DLD1 (cell line): ENCODE data around the gene NEUROD2.

Experiments used
- in situ Hi-C: cut with HindIII; loops from 2 replicates; pipeline ENCODE4 v1.10.0; 2017; ENCODE audit warnings: low sequenced_read_pairs

NEUROD2 gene

DNA sequence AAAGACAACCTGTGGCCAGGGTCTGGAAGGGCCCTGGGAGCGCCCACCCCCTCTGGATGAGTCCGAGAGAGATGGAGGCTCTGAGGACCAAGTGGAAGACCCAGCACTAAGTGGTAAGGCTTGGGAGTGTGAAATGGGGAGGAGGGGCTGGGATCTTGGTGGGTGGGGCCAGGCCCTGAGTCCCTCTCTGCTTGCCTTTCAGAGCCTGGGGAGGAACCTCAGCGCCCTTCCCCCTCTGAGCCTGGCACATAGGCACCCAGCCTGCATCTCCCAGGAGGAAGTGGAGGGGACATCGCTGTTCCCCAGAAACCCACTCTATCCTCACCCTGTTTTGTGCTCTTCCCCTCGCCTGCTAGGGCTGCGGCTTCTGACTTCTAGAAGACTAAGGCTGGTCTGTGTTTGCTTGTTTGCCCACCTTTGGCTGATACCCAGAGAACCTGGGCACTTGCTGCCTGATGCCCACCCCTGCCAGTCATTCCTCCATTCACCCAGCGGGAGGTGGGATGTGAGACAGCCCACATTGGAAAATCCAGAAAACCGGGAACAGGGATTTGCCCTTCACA, 28.0 kb upstream of the NEUROD2 start:
- in situ Hi-C loops = no loop called here

DNA sequence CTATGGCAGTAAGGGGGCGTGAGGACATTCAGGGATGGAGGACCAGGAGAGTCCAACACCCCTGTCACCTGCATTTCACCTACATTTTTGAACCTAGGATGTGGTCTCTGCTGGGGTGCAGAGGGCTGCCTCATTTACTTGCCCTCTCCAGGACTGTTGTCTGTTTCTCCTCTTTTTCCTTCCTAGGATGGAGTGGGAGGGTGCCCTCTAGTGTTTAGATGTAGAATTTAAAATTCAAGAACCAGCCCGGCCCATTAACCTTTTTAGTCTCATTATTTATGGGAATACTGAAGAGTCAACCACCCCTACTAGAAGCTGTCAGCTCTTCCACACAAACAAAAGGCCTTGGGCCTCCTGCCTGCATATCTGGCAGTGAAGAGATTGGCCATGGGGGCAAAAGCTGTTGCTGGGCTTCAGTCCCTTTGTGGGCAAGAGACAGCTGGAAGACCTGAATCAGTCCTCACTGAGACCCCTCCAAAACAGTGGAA, 26.7 kb upstream of the NEUROD2 start:
- in situ Hi-C loops = no loop called here

DNA sequence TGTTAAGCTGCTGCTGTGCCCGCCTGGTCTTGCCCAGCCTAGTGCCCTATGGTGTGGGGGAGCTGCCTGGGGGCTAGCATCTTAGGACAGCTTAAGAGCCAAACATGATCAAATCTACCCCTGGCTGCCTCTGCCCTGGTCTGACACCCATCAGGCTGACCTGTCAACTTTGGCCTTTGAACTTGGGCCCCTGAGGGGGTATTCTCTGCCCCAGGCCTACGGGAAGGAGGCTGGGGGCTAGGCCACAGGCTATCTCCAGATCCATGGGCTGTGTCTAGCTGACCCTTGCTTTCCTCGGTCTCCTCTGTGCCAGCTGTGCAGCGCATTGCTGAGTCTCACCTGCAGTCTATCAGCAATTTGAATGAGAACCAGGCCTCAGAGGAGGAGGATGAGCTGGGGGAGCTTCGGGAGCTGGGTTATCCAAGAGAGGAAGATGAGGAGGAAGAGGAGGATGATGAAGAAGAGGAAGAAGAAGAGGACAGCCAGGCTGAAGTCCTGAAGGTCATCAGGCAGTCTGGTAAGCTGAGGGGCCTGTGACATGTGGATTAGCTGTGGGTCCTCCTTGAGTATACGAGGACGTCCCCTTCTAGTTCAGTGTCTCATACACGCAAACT, 26.0 kb upstream of the NEUROD2 start:
- in situ Hi-C loops = no loop called here

DNA sequence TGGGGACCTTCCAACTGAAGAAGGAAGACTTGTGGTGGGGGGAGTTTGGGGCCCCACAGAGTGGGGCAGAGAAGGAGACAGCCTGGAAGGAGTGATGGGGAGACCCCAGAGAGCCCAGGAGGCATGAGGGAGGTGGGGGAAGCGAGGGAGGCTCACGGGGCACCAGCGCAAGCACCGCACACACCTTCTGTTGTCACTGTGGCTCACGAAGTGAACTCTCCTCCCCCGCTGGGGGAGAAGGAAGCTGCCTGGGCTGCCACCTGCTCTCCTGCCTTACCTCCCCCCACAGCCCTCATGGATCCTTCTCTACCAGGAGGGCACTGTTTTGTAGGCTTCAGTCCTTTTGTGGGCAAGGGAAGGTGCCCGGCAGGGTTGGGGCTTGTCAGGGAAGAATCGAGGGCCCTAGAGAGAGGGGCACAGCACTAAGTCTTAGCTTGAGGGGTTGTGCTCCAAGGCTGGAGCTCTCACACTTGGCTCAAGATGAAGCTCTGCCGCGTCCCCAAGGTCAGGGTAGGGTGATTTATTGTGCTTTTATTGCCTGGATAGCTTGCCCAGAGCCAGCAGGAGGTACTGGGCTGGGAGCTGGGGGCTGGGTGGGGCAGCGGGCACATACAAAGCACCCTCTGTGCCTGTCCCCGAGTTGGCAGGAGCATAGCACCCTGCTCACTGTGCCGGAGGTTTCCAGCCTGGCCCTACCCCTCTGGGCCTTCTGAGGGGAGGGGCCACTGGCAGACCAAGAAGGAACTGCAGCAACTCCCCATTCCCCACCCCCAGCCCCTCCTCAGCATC, 24.6 kb upstream of the NEUROD2 start:
- in situ Hi-C loops = no loop called here

DNA sequence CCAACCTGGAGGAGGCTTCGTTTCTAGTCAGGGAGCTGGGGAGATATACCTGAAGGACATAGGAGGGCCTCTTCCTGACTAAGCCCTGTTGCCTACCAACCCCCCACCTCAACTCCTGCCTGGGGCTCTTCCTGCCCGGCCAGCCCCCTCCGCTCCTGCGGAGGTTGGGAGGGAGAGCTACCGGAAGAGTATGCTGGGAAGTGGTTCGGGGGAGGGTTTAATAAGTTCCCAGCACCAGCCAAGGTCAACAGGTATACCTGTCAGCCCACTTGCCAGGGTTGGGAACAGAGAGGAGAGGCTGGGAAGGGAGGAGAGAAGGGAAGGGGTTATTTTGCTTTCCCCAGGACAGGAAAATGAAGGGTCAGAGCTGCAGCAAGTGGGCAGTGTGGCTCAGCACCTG, 23.7 kb upstream of the NEUROD2 start:
- in situ Hi-C loops = no loop called here

DNA sequence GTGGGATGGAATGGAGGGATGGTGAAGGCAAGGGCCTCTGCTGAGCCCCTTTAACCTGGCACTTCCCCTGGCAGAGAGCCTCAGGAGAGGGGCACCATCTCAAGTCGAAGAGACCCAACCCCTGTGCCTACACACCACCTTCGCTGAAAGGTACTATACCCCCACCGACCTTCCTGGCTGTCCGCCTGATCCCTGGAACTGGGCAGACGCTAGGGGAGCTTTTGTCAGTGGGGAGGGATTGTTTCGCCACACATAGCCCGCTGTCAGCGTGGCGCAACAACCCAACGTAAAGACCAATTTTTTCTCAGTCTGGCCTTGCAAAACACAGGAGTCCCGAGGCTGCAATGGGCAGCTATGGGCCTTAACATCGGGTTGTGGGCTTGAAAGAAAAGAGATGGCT, 22.2 kb upstream of the NEUROD2 start:
- in situ Hi-C loops = no loop called here

DNA sequence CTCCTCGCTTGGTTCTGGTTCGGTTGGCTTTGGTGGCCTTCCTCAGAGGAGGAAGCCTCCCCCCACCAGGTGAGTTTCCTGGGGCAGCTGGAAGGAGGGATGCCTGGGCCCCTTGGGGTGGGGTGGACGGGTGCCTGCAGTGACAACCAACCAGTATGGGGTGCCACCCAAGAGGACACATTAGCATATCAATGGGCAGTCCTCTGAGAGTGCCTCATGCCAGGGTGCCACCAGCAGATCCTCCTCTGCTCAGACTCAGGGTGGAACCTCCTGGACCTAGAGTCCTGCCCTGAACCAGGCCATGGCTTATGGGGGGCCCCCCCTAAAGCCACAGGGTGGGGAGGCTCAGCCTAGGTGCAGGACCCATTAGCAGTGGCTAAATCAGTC, 21.8 kb upstream of the NEUROD2 start:
- in situ Hi-C loops = no loop called here

DNA sequence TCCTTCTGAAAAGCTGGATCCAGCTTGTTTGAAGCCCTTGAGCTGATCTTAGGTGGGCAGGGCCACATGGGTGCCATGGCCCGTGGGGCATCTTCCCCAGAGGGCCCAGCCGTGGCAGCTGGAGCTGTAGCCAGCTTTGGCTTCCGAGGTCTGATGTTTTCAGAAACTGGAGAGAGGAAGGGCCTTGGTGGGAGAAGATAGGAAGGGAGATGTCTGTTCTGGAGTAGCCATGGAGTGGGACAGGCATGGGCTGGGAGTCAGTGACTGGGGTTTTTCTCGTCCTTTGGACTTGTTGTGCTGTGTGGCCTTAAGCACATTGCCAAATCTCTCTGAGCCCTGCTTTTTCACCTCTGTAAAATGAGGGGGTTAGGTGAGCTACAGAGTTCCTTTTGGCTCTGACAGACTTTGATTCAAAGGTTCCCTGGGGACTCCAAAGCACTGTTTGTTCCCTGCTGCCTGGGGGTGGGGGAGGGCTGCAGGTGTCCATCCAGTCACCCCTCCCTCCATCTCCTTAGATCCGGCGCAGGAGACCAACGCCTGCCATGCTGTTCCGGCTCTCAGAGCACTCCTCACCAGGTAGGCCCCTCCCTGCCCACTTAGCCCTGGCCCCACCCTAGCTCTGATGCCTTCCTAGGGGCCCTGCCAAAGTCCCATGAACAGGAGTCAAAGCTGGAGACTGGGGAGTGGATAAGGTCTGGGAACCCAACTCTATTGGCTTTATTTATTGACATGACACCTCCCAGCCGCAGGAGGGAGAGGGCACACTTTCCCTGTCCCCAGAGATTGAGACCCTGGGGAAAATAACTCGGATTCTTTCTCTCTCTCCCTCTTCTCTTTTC, 21.2 kb upstream of the NEUROD2 start:
- in situ Hi-C loops = no loop called here

DNA sequence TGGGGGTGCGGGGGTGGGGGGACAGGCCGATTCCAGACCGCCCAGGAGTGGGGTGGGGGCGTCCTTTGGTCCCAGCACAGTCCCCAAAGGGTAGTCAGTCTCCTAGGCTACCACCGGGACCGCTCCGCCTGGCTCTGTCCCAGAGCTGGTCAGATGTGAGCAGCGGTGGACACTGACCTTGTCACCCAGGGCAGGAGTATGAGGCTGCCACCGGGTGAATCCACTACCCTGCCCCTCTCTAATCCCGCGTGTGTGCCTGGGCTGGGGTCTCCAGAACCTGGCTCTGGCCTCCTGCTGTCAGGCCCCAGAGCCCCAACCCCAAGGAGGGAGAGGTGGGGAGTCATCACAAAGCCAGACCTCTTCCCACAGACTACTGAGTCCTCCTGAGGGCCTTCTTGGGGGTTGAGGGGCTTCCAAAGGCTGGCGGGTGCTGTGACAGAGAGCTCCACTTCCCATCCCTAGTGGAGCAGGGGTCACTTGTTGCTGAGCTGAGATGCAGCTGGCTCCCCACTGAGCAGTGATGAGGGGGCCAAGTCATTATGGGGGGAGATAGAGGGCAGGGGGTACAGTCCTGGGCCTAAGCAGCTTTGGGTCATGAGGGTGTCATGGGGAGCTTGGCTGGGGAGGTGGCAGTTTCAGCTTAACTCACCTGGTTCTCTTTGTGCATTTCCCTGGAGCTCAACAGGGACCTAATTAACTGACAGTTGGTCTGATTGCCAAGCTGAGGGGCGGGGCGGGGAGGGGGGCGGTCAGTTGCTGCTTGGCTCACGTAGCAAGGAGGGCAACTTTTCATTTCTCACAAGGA, 20.2 kb upstream of the NEUROD2 start:
- in situ Hi-C loops = no loop called here

DNA sequence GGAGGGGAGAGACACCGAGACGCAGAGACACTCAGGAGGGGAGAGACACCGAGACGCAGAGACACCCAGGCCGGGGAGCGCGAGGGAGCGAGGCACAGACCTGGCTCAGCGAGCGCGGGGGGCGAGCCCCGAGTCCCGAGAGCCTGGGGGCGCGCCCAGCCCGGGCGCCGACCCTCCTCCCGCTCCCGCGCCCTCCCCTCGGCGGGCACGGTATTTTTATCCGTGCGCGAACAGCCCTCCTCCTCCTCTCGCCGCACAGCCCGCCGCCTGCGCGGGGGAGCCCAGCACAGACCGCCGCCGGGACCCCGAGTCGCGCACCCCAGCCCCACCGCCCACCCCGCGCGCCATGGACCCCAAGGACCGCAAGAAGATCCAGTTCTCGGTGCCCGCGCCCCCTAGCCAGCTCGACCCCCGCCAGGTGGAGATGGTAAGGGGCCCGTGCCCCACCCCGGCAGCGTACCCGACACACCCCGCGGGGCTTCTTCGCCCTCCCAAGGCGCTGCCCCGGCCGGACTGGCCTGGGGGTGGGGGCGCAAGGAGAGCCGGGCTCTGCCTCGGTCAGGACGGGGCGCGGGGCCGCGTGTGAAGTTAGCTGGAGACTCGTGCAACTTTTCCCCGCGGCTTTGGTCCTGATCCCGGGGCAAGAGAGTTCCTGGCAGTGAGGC, 19.5 kb upstream of the NEUROD2 start:
- in situ Hi-C loops = no loop called here

DNA sequence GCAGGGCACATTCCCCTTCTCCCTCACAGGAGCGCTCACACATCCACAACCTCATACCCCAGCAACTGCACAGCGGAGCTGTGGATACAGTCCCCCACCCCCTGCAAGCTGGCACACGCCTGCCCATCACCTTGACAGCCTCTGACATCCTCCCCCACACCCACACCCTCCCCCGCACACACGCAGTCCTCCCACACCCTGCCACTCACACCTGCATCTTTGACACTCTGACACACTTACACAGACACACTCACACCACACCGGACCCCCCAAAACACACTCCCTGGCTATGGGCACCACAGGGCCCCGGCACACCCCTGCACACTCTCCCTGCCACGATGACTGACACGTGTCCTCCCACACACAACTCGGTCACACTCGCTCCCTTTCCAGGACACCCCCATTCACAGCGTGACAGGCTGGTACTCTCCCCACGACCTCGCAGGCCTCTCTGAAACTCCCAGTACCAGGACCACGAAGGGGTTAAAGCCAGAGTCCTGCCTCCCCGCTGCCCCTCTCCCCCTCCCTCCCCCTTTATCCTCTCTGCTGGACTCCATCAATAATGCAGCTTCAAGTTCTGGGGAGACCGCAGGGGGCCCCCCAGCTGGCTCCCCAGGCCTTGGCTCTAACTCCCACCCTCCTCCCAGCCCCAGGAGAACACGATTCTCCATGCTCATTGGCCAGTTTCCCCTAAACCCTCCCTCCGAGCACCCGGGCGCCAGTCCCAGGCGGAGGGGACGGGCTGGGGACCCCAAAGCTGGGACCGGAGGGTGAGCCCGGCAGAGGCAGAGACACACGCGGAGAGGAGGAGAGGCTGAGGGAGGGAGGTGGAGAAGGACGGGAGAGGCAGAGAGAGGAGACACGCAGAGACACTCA, 18.7 kb upstream of the NEUROD2 start, which contains the start of gene PPP1R1B:
TSS of gene PPP1R1B (plus strand) at position 782 of the 876 bp plus-strand sequence. CDS start 441 bp downstream, outside the sequence.
- in situ Hi-C loops = no loop called here

DNA sequence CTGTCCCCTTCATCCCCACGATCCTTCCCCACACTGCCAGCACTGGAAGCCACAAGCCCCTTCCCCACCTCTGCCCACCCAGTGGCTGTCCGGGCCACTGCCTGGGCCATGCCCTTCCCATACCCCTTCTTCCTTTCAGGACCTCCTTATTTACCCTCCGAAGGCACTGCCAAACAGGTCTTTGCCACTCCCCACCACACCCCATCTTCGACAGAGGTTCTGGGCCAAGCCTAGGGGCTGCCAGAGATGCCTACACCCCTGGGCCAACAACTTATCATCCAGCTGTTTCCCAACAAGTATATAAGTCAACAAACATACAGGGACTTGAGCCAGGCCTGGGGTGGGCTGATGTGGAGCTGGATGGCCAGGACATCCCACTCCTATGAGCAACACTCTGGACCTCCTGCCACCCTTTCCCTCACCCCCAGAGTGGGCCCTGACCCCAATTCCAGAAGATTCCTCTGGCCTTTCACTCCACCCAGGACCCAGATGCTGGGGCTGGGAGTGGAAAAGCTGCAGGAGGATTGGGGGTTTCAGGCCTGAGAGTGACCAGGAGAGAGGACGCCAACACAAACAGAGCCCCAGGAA, 17.6 kb upstream of the NEUROD2 start:
- in situ Hi-C loops = no loop called here

DNA sequence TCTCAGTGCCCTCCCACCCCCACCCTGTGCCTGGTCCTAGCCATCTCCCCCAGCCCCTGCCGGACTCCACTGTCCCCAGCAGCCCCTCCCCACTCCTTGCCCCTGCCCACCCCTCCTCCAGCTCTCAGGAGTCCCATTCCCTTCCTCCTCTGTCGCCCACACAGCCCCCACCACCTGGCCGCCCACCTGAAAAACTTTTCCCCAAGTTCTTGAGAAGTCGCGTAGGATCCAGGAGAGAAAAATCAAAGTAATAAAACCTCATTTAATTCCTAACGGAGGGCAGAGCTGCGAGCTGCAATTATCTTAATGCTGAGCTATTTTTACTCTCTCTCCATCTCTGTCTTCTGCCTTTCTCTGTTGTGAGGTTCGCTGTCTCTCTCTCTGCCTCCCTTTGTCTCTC, 16.6 kb upstream of the NEUROD2 start:
- in situ Hi-C loops = no loop called here

DNA sequence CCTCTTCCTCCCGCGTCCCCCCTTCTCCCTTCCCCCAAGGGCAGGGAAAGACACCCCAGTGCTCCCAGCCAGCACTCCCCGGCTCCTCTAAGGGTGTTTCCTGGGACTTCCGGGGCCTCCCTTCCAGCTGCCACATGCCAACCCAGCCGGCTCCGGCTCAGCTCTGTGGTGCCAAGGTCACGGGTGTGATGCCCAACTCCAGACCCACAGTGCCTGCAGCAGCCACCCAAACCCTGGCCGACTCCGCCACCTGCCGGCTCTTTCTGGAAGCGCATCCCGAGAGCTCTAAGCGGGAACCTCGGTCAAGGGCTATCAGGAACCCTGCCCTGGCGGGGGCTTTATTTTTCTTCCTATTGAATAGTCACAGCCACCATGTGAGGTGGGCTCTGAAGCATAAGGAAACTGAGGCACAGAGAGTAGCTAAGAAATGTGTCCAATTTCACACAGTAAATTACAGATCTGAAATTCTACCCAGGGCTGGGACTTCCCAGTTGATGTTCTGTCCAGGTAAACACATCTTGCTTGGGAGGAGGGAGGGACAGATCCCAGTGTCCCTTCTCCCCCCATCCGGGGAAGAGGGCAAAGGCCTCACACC, 15.7 kb upstream of the NEUROD2 start:
- in situ Hi-C loops = no loop called here

DNA sequence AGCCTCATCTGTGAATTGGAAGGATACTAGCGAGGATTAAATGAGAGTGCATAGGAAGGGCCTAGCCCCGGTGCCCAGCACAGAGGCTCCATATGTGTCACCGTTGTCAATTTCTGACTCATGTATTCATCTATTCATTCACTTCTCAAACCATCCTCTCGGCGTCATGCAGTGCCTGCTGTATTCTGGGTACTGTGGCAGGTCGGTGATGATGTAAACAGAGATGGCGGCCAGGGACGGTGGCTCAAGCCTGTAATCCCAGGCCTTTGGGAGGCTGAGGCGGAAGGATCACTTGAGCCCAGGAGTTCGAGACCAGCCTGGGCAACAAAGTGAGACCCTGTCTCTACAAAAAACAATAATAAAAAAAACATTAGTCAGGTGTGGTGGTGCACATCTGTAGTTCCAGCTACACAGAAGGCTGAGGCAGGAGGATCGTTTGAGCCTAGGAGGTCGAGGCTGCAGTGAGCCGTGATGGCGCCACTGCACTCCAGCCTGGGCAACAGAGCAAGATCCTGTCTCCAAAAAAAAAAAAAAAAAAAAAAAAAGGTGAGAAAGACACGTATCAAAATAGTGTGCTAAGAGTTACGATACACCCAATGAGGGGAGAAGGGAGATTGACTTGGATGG, 14.8 kb upstream of the NEUROD2 start:
- in situ Hi-C loops = no loop called here

DNA sequence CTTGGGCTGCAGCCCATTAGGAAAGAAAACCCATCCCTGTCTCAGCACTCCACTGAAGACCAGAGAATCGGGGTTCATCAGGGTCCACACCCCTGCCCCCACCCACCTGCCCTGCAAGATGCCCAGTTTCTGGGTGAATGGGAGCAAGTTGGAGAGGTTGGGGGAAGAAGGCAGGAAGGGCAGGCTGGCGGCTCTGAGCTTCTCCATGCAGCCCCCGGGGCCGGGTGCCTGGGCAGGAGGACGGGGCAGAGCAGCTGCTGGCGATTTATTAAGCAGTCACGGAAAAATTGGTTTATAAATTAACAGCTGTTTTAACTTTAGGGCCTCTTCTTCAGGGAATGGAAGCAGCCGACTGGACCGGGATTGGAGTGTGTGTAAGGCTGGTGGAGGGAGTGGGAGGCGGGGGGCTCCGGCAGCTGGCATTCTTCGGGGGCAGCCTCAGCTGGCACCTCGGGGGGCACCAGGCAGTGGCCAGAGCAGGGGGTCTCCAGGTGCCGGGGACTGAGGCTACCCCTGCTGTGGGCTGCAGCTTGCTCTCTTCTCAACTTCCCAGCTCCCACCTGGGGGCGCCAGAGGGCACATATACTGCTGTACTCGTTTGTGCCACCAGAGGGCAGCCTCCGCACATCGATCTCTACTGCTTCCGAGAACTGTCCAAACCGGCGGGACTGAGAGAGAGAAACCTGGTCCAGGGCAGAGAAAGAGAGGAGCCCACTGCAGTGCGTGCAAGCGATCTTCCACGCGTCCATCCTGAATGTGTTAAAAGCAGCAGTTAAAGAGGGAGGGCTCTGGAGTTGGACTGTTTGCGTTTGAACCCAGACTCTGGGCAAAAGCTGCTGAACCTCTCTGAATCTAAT, 14.0 kb upstream of the NEUROD2 start:
- in situ Hi-C loops = no loop called here

DNA sequence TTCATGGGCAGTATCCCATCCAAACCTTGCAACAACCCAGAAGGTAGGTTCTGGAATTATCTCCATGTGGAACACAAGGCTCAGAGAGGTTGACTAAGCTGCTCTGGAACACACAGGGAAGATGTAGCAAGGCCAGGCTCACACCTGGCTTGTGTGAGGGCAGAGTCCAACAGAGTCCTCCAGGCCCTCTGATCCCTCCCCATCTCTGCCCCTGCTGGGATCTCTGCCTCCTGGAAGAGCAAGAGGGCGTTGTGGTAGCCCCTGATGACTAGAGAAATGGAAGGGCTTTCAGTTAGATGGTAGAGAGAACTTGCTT, 12.0 kb upstream of the NEUROD2 start:
- in situ Hi-C loops = loop anchor here (10.0 kb wide), 1 partner anchor 55 kb away; no protein-coding TSS in a partner anchor
